GM12801 (cell line): Measurements from ENCODE around the gene BRICD5.

Source experiments
- CTCF ChIP-seq: IDR thresholded peaks from one replicate; pipeline ENCODE4 v1.5.1; 2011; ENCODE audit warnings: control low read depth; ENCODE audit not compliant: insufficient read length; ENCODE audit errors: extremely low read depth

Gene BRICD5

GRCh38 chr16:2250652-2251295 lies 40.1 kb upstream of the BRICD5 start:
- TF ChIP-seq CTCF: no peak

- no peak for TF ChIP-seq CTCF
These were observed 35.7 kb upstream of the BRICD5 start for GRCh38 chr16:2246301-2246885.

GRCh38 chr16:2244926-2245795 lies 34.5 kb upstream of the BRICD5 start:
- TF ChIP-seq CTCF: no peak

GRCh38 chr16:2244301-2244700 lies 33.6 kb upstream of the BRICD5 start:
- TF ChIP-seq CTCF: no peak

GRCh38 chr16:2243781-2244180 lies 33.1 kb upstream of the BRICD5 start:
- TF ChIP-seq CTCF: no peak

- TF ChIP-seq CTCF: no peak
These were observed 32.4 kb upstream of the BRICD5 start for GRCh38 chr16:2243031-2243528.

- TF ChIP-seq CTCF: no peak
These were observed 31.9 kb upstream of the BRICD5 start for GRCh38 chr16:2242598-2242997.
